ENCODE results near the gene CCNY. TPM values are rescaled to one million over a fixed set of nuclear protein-coding genes. Genes with fewer than 3 reads are reported as not detected.

The CCNY gene
- total and polyA plus RNA-seq, 2 of the 13 experiments (the other 11 are each of a cell fraction or from before 2014, with no cell fraction given) = 48.2 to 54.7 TPM

- TF ChIP-seq ZNF784 (CRISPR knock-in tag; IDR thresholded peaks at IDR 0.05; ENCODE audit: borderline replicate concordance) = no peak
- peak; percentile 98 for TF ChIP-seq ZBTB33 (CRISPR knock-in tag; IDR thresholded peaks at IDR 0.05)
- TF ChIP-seq ATM (IDR thresholded peaks at IDR 0.05; ENCODE audit: borderline replicate concordance) = no peak
- no peak for TF ChIP-seq KDM4B (CRISPR knock-in tag; IDR thresholded peaks at IDR 0.05)
- TF ChIP-seq NR2F1 (CRISPR knock-in tag; IDR thresholded peaks at IDR 0.05) = peak; percentile 69 to 81; a peak in 3 of 4 replicates
- no peak for TF ChIP-seq ZNF577 (CRISPR knock-in tag; IDR thresholded peaks at IDR 0.05; ENCODE audit: borderline replicate concordance, low read depth)
- TF ChIP-seq NR2F6 (IDR thresholded peaks at IDR 0.05) = peak; percentile 52; the same call in 1 of the 2 replicates
- peak; percentile 64 for TF ChIP-seq NR2F6 (CRISPR knock-in tag; IDR thresholded peaks at IDR 0.05)
- no peak for TF ChIP-seq ZNF138 (CRISPR knock-in tag; IDR thresholded peaks at IDR 0.05; ENCODE audit: low read depth)
- no peak for TF ChIP-seq HIVEP1 (CRISPR knock-in tag; IDR thresholded peaks at IDR 0.05)
- TF ChIP-seq ZNF180 (CRISPR knock-in tag; IDR thresholded peaks at IDR 0.05; ENCODE audit: borderline replicate concordance, low read depth) = no peak
- no peak for TF ChIP-seq SP1 (IDR thresholded peaks at IDR 0.05)
- TF ChIP-seq SP1 (CRISPR knock-in tag; IDR thresholded peaks at IDR 0.05) = no peak
- no peak for TF ChIP-seq GATAD1 (CRISPR knock-in tag; IDR thresholded peaks at IDR 0.05)
- TF ChIP-seq ZNF672 (CRISPR knock-in tag; IDR thresholded peaks at IDR 0.05) = no peak
- TF ChIP-seq SNAPC2 (CRISPR knock-in tag; IDR thresholded peaks at IDR 0.05) = no peak
- no peak for TF ChIP-seq ZNF160 (CRISPR knock-in tag; IDR thresholded peaks at IDR 0.05)
- no peak for TF ChIP-seq TRAFD1 (CRISPR knock-in tag; IDR thresholded peaks at IDR 0.05; ENCODE audit: borderline replicate concordance)
Observed at GRCh38 chr10:35391153-35391953, 55.0 kb downstream of the CCNY start (continued).

All from HepG2 (cell line).